Kidney epithelial cell (primary cell): ENCODE measurements around the gene KRTAP5-4. TPM values are rescaled to one million over a fixed set of nuclear protein-coding genes. Genes with fewer than 3 reads are reported as not detected.

Experiments
- DNase-seq: peaks from one replicate; pipeline ENCODE4 v3.0.0-alpha.2; 2010; ENCODE audit warnings: low read depth
- H3K27me3 ChIP-seq: 2 replicates; pipeline ENCODE4 v1.6.0; 2011; ENCODE audit warnings: low read length; ENCODE audit not compliant: control insufficient read depth, insufficient read depth
- H3K36me3 ChIP-seq: 2 replicates; pipeline ENCODE4 v1.5.1; 2011; ENCODE audit warnings: low read length; ENCODE audit not compliant: control insufficient read depth, insufficient read depth
- H3K4me3 ChIP-seq: 2 replicates; pipeline ENCODE4 v1.5.1; 2011; ENCODE audit warnings: low read depth, mild to moderate bottlenecking, control low read depth, low read length
- total RNA-seq: library from RNA; depleted of rRNA; stranded (reverse); fragments of >200 nt; gene quantifications from 2 replicates; pipeline ENCODE4 v1.2.3, GENCODE V29; 2015
- TF ChIP-seq, protein P1 (sequence below): IDR thresholded peaks from 2 replicates; pipeline ENCODE4 v1.5.1; 2011; ENCODE audit warnings: mild to moderate bottlenecking, moderate library complexity, low read length, control low read depth, inconsistent platforms; ENCODE audit not compliant: insufficient read depth, poor library complexity, severe bottlenecking

Gene KRTAP5-4
- total RNA-seq, 1 donor from 2014 or later: not detected

DNA sequence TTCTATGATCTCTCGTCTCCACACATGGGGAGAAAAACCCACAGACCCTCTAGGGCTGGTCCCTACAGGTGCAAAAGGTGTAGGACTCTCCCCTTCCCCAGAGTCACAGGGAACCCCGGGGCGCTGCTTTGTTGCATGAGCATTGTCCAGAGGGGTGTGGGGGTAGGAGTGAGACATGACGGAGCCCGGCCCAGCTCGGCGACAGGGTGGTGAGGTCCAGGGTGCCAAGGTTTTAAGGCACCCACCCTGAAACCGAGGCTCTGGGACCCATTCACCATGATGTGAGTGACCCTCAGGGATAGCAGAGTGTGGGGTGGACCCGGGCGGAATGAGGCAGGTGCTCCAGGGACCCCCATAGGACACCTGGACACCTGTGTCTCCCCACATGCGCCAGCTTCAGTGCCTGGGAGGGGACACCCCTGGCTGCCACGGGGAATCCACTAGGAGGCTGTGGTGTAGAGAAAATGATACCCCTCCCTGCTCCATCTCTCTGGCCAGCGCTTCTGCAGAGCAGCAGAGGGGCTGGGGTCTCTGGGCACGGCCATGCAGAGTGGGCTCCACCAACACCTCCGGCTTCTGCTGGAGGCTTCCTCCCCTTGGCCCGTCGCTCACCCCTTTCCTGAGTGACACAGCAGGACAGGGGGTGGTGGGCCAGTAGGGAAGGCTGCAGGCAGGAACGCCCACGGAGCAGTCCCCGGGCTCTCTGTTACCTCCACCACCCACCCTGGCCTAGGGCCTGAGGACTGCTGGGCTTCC lies 22.8 kb upstream of the KRTAP5-4 start:
- peaks cover 19% of the 10 kb centered on the region for H3K27me3 ChIP-seq
- no peak for DNase-seq
- TF ChIP-seq, protein P1, sequence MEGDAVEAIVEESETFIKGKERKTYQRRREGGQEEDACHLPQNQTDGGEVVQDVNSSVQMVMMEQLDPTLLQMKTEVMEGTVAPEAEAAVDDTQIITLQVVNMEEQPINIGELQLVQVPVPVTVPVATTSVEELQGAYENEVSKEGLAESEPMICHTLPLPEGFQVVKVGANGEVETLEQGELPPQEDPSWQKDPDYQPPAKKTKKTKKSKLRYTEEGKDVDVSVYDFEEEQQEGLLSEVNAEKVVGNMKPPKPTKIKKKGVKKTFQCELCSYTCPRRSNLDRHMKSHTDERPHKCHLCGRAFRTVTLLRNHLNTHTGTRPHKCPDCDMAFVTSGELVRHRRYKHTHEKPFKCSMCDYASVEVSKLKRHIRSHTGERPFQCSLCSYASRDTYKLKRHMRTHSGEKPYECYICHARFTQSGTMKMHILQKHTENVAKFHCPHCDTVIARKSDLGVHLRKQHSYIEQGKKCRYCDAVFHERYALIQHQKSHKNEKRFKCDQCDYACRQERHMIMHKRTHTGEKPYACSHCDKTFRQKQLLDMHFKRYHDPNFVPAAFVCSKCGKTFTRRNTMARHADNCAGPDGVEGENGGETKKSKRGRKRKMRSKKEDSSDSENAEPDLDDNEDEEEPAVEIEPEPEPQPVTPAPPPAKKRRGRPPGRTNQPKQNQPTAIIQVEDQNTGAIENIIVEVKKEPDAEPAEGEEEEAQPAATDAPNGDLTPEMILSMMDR: no peak
- H3K36me3 ChIP-seq: no peaks in the 10 kb centered on the region
- no peak overlapping the region for H3K4me3 ChIP-seq

DNA sequence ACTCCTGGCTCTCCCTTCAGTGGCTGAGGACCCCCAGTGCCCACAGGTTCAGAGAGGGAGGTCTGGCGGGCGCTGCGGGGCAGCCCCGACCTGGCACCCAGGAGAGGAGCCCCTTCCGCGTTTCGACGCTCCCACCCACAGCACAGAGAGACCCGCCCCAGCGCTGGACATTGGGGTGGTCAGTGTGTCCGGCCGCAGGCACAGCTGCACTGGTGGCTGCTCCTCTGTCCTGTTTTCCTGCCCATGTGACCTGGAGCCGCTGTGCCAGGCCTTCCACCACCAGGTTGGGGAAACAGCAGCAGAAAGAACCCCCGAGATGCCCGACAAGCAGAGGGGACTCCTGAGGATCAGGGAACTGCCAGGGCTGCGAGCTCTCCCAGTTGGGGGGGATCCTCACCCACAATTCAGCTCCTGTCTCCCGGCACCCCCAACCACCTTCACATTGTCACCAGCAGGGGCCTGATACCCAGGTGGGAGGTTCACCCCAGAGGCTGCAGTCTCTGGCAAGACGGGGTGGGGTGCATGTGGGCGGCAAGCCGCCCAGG lies 21.3 kb upstream of the KRTAP5-4 start:
- Histone ChIP-seq H3K27me3 (peaks cover 27% of the 10 kb centered on the region), H3K36me3 (no peaks in the 10 kb centered on the region)
- TF ChIP-seq, protein P1: no peak

DNA sequence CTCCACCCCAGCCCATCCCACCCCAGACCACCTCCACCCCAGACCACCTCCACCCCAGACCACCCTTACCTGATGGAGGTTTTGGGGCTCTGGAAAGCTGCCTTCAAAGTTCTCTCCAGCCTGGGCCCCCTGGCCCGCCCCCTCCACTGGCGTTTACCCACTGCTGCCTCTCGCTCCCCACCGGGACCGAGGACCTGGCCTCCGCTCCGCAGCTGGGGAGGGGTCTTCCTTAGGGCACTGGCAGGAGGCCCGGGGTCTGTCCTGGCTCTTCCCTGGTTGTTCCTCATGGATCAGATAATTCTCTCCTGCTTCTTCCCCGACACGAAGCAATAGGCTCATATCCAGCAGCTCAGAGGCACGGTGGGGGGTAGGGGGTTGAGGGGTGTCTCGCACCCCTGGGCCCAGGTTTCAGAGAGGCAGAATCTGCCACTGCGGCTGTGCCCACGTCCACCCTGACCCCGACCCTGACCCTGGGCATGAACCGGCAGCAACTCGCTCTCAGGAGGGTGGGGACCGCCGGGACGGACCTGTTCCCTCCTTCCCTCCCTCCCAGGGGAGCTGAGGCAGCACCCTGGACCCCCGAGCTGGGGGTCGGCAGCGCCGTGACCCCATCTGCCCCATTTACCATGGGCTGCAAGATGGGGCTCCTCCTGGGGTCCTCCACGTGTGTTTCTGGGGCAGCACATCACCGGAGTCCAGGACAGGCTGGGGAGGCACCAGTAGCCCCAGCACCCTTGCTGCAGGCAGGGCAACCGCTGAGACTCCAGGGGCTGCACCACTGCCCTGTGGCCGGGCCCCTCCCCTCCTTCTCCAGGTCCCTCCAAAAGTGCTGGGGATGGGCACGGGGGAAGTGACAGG lies 20.6 kb upstream of the KRTAP5-4 start:
- no peak for DNase-seq
- TF ChIP-seq, protein P1: no peak
- H3K36me3 ChIP-seq: no peaks in the 10 kb centered on the region
- peaks cover 27% of the 10 kb centered on the region for H3K27me3 ChIP-seq
- no peak overlapping the region for H3K4me3 ChIP-seq

More for the DNA sequence above, 21.3 kb upstream of the KRTAP5-4 start:
- H3K4me3 ChIP-seq: no peak overlapping the region
- DNase-seq: no peak

DNA sequence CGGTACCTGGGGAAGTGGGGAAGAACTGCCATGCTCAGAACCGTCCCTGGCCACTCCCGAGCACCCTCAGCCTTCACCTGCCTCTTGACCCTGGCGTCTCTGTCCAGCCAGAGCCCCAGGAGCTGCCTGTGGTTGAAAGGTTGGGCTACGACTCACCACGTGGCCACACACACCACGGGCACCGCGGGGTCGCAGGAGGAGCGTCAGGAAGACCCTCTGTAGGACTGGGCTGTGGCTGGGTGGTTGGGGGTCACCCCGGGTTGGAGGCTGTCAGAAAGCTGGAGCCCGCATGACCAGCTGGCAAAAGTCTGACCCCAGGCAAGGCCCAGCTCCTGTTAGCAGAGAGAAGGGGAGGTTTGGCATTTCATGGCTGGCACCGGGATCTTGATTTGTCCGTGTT lies 19.2 kb upstream of the KRTAP5-4 start:
- TF ChIP-seq, protein P1: no peak
- H3K27me3 ChIP-seq: peaks cover 31% of the 10 kb centered on the region
- DNase-seq: no peak
- no peaks in the 10 kb centered on the region for H3K36me3 ChIP-seq
- no peak overlapping the region for H3K4me3 ChIP-seq

DNA sequence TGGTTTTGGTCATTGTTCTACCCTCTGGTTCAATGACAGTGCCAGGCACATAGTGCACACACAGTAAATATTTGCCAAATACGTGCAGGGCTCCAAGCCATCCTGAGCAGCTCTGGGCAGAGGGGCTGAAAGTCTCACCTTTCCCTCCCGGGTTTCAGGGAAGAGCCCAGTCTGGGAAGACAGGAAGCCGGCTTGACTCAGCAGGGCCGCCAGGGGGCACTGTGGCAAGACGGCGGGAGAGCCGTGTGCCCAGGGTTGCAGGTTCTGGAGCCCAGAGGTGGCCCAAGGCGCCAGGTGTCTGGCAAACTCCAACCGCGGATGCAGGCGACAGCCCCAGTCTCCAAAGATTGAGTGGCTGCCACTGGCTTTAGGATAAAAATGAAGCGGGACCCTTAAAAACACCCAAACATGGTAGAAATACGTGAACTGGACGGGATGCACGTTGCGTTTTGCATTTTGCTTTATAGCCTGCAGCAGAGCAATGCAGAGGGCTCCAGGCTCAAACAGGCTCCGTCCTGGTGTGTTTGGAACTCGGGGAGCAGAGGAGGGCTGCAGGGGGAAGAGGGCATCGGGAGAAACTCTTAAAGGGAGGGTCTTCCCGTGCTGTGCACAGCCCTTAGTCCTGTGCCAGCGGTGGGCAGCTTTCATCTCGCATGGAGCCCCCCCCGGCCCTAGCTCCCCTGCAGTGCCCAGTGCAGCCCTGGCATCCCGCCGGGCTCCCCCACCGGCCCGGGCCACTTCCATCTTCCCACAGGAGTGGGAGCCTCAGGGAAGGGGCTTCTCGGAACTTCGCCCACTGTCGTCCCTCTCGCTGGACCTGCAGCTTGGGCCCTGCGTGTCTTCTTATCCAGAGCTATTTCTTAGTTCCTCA lies 18.4 kb upstream of the KRTAP5-4 start:
- Histone ChIP-seq H3K27me3 (peaks cover 32% of the 10 kb centered on the region), H3K36me3 (no peaks in the 10 kb centered on the region), H3K4me3 (no peak overlapping the region)
- DNase-seq: no peak
- TF ChIP-seq, protein P1: peak; percentile 87
